ENCODE measurements around the gene CRTAC1.

Gene CRTAC1

DNA sequence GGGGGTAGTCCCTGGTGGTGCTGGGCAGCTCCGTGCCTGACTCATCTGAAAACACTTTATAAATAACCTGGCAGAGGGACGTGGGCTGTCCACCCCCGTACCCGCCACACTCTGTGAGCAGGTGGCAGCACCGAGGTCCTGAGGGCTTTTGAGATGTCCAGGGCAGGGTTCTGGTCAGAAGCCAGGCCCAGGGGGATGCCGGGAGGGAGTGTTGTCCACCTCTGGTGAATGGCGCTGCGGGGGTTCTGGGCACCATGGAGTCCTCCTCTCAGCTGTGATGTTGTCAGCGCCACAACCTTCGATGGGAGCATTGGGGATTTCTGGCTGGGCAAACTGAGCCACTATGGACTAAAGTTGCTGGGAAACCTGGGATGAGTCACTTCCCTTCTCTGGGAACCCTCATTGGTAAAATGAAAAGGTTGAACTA, 208.1 kb downstream of the CRTAC1 start:
- ATAC-seq (peak; percentile 9), DNase-seq (no peak)
- Mint-ChIP-seq H3K27ac (no peak overlapping the region), H3K9me3 (no peaks in the 10 kb centered on the region), H3K27me3 (no peaks in the 10 kb centered on the region), H3K4me3 (no peak overlapping the region), H3K4me1 (no peaks in the 10 kb centered on the region)

DNA sequence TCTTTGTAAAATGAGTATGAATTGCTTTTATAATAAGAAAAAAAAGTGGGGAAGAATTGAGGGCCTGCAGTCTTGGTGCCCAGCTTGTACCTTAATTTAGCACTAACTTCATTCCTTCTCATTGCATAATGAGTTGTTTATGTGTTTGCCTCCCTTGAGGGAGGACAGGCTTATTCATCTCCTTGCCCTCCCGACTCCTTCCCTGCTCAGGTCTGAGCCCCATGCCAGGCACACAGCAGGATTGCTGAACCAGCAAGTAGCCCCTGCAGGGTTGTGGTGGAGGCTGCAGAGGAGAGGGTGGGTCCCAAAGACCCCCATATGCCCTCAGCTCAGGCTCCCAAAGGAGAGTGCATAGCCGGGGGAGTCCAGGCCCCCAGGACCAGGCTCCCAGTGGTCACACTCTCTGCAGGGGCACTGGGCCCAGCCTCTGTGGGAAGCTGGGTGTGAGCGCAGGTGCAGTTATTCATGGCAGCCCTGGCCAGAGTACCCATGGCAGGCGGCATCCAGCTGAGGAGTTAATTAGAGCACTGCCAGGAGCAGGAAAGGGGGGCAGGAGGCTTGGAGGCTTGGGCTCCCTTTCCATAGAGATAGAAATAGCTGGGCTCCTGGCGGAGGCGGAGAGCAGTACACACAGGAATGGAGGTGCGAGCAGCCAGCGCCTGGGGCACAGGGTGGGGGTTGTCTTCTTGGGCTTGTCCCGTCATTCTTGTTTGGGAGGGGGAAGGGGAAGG, 208.9 kb downstream of the CRTAC1 start:
- DNase-seq = no peak
- Mint-ChIP-seq H3K27me3 (no peaks in the 10 kb centered on the region), H3K9me3 (no peaks in the 10 kb centered on the region), H3K27ac (no peak overlapping the region), H3K4me1 (no peaks in the 10 kb centered on the region), H3K4me3 (no peak overlapping the region)
- peak; percentile 33 for ATAC-seq

DNA sequence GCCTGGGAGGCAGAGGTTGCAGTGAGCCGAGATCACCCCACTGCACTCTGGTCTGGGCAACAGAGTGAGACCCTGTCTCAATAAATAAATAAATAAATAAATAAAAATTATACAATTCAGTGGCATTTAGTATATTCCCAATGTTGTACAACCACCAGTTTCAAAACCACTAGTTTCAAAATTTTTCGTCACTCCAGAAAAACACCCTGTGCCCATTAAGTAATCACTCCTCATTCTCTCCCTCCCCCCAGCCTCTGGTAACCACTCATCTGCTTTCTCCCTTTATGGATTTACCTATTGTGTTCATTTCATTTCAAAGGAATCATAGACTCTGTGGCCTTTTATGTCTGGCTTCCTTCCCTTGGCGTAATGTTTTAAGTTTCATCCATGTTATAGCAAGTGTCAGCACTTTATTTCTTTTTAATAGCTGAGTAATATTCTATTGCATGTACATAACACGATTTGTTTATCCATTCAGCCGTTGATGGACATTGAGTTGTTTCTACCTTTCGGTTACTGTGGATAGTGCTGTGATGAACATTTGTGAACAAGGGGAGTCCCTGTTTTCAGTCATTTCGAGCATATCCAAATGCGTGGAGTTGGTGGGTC, 210.2 kb downstream of the CRTAC1 start:
- no peak for ATAC-seq
- DNase-seq = no peak
- H3K27ac Mint-ChIP-seq = peak overlapping the region in 1 of 2 donors; percentile 3
- no peaks in the 10 kb centered on the region for H3K4me1 Mint-ChIP-seq
- H3K27me3 Mint-ChIP-seq = no peaks in the 10 kb centered on the region
- no peaks in the 10 kb centered on the region for H3K9me3 Mint-ChIP-seq
- H3K4me3 Mint-ChIP-seq = no peak overlapping the region

DNA sequence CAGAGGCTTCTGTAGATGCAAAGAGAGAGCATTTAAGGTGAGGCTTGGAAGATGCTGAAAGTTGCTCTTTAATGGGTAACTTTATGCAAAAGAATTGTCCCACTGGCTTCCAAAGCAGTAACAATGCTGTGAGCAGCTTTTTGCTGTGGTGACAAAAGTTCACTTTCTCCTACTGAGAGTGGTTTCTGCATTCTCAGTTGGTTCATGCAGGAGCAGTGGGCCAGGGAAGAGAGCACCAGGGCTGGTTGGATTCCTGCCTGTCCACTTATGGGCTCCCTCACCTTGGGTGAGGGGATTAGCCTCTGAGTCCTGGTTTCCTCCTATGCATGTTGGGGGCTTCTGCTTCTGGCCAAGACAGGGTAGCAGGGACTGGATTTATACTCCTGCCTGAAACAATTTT, 211.8 kb downstream of the CRTAC1 start:
- no peaks in the 10 kb centered on the region for H3K27me3 Mint-ChIP-seq
- H3K27ac Mint-ChIP-seq = no peak overlapping the region
- DNase-seq = no peak
- no peaks in the 10 kb centered on the region for H3K9me3 Mint-ChIP-seq
- H3K4me3 Mint-ChIP-seq = no peak overlapping the region
- no peak for ATAC-seq
- no peaks in the 10 kb centered on the region for H3K4me1 Mint-ChIP-seq

DNA sequence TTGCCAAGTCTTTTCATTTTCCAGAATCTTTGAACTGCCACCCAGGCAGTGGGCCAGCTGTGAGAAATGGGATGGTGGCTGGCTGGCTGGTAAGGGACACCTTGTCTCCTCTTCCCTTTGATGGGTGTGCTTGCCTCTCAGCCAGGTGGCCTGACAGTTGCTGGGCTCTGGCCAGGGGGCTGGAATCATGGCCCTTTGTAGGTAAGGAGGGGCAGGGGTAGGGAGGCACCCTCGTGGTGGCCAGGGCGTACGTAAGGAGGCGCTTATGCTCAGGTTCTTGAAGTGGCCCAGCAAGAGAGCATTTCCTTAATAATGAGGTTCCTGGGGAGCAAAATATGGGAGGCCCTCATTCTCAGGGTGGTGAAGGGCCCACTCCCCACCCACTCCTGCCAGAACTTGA, 213.8 kb downstream of the CRTAC1 start:
- Mint-ChIP-seq H3K27ac (no peak overlapping the region), H3K9me3 (no peaks in the 10 kb centered on the region), H3K27me3 (no peaks in the 10 kb centered on the region), H3K4me3 (no peak overlapping the region), H3K4me1 (no peaks in the 10 kb centered on the region)
- no peak for ATAC-seq
- DNase-seq = no peak
